Measurements from ENCODE around the gene OR10W1. TPM values are rescaled to one million over a fixed set of nuclear protein-coding genes. Genes with fewer than 3 reads are reported as not detected.

The OR10W1 gene
- total and polyA plus RNA-seq, 2 experiments from 2014 or later, result not detected

DNA sequence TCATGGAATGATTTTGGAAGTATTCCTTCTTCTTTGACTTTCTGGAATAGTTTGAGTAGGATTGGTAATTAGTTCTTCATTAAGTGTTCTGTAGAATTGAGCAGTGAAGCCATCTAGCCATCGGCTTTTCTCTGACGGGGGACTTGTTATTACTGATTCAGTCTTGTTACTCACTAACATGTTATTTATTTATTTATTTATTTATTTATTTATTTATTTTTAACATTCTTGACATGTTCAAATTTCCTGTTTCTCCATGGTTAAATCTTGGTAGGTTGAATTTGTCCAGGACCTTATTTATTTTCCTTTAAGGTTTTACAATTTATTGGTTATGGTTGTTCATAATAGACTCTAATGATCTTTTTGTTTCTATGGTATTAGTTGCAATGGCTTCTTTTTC, 24.1 kb downstream of the OR10W1 start:
- Histone ChIP-seq H3K4me1 (ENCODE audit: insufficient read depth) (no peaks in the 10 kb centered on the region), H3K4me3 (no peak overlapping the region), H3K9me2 (replicated peaks; ENCODE audit: insufficient read depth) (no peaks in the 10 kb centered on the region), H2AFZ (no peak overlapping the region), H4K20me1 (ENCODE audit: insufficient read depth, poor library complexity, severe bottlenecking) (no peaks in the 10 kb centered on the region), H3K79me2 (no peaks in the 10 kb centered on the region), H3K9me3 (ENCODE audit: low read depth) (no peaks in the 10 kb centered on the region), H3K27ac (no peak overlapping the region), H3K4me2 (no peak overlapping the region), H3K36me3 (replicated peaks; ENCODE audit: insufficient read depth, low read depth) (no peaks in the 10 kb centered on the region), H3K27me3 (no peaks in the 10 kb centered on the region)
- DNase-seq (ENCODE audit: low spot score), result no peak
- TF ChIP-seq CTCF (IDR thresholded peaks at IDR 0.05; ENCODE audit: poor library complexity) (no peak), EZH2phosphoT487 (IDR thresholded peaks at IDR 0.05; ENCODE audit: low read depth, severe bottlenecking, unreplicated experiment) (no peak)
- WGBS (ENCODE audit: low lambda C conversion rate, missing lambda C conversion rate), result 93% methylated on average over 2 of the region's 2 CpGs

GRCh38 chr11:58227956-58228615, 40.0 kb downstream of the OR10W1 start:
- 94% methylated on average over 31 of the region's 32 CpGs for WGBS (ENCODE audit: low lambda C conversion rate, missing lambda C conversion rate)
- Histone ChIP-seq H3K4me3 (no peak overlapping the region), H3K36me3 (replicated peaks; ENCODE audit: insufficient read depth, low read depth) (no peaks in the 10 kb centered on the region), H2AFZ (no peak overlapping the region), H4K20me1 (ENCODE audit: insufficient read depth, poor library complexity, severe bottlenecking) (no peaks in the 10 kb centered on the region), H3K79me2 (no peaks in the 10 kb centered on the region), H3K27me3 (no peaks in the 10 kb centered on the region), H3K9me3 (ENCODE audit: low read depth) (no peaks in the 10 kb centered on the region), H3K4me1 (ENCODE audit: insufficient read depth) (no peaks in the 10 kb centered on the region), H3K9me2 (replicated peaks; ENCODE audit: insufficient read depth) (no peaks in the 10 kb centered on the region), H3K4me2 (no peak overlapping the region), H3K27ac (no peak overlapping the region)
- DNase-seq (ENCODE audit: low spot score), result no peak
- TF ChIP-seq EZH2phosphoT487 (IDR thresholded peaks at IDR 0.05; ENCODE audit: low read depth, severe bottlenecking, unreplicated experiment), result no peak
- TF ChIP-seq EZH2 (IDR thresholded peaks at IDR 0.05; ENCODE audit: borderline replicate concordance), result no peak
- no peak for TF ChIP-seq CTCF (IDR thresholded peaks at IDR 0.05; ENCODE audit: poor library complexity)

DNA sequence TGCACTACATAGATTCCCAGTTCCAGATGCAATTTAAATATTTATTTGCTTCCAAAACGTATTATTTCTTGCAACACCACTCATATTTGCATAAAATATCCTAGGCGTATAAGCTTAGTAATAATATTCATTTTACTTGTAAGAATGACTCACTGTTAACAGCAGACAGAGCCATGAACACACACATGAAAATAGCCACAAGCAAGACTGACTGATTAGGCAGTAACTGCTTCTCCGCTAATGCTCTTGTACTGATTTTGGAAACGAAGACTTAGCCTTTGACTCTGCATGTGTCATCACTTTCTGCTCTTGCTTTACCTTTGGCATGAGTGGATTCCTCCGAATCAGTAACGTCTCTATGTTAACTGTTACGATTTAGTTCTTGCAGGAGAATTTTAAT, 45.3 kb downstream of the OR10W1 start:
- Histone ChIP-seq H2AFZ (no peak overlapping the region), H3K9me2 (replicated peaks; ENCODE audit: insufficient read depth) (no peaks in the 10 kb centered on the region), H3K79me2 (no peaks in the 10 kb centered on the region), H4K20me1 (ENCODE audit: insufficient read depth, poor library complexity, severe bottlenecking) (no peaks in the 10 kb centered on the region), H3K4me3 (no peak overlapping the region), H3K9me3 (ENCODE audit: low read depth) (no peaks in the 10 kb centered on the region), H3K36me3 (replicated peaks; ENCODE audit: insufficient read depth, low read depth) (no peaks in the 10 kb centered on the region), H3K27ac (no peak overlapping the region), H3K4me2 (no peak overlapping the region), H3K4me1 (ENCODE audit: insufficient read depth) (no peaks in the 10 kb centered on the region), H3K27me3 (no peaks in the 10 kb centered on the region)
- TF ChIP-seq CTCF (IDR thresholded peaks at IDR 0.05; ENCODE audit: poor library complexity) (no peak), EZH2phosphoT487 (IDR thresholded peaks at IDR 0.05; ENCODE audit: low read depth, severe bottlenecking, unreplicated experiment) (no peak), EZH2 (IDR thresholded peaks at IDR 0.05; ENCODE audit: borderline replicate concordance) (no peak)
- 66% methylated on average over 7 of the region's 7 CpGs for WGBS (ENCODE audit: low lambda C conversion rate, missing lambda C conversion rate)
- DNase-seq (ENCODE audit: low spot score), result no peak

Other genes starting within 250 kb of the OR10W1 start
- not detected in 2 replicates for gene OR9Q1, start 244.4 kb downstream of the OR10W1 start, total RNA-seq
- not detected in 2 replicates for gene OR9Q1, start 244.4 kb downstream of the OR10W1 start, polyA plus RNA-seq
- gene OR6Q1, start 237.3 kb downstream of the OR10W1 start, total RNA-seq, result not detected in 2 replicates
- not detected in 2 replicates for gene OR6Q1, start 237.3 kb downstream of the OR10W1 start, polyA plus RNA-seq
- not detected in 2 replicates for gene OR9I1, start 142.7 kb downstream of the OR10W1 start, total RNA-seq
- gene OR9I1, start 142.7 kb downstream of the OR10W1 start, polyA plus RNA-seq, result not detected in 2 replicates
- gene OR9Q2, start 79.2 kb downstream of the OR10W1 start, total RNA-seq, result not detected in 2 replicates
- not detected in 2 replicates for gene OR9Q2, start 79.2 kb downstream of the OR10W1 start, polyA plus RNA-seq
- not detected in 2 replicates for gene OR1S2, start 64.1 kb downstream of the OR10W1 start, total RNA-seq
- gene OR1S2, start 64.1 kb downstream of the OR10W1 start, polyA plus RNA-seq, result not detected in 2 replicates
- not detected in 2 replicates for gene OR1S1, start 55.5 kb downstream of the OR10W1 start, total RNA-seq
- gene OR1S1, start 55.5 kb downstream of the OR10W1 start, polyA plus RNA-seq, result not detected in 2 replicates
- 0.23 TPM in 1 of 2 replicates, not detected in the other for gene OR10Q1, start 39.3 kb downstream of the OR10W1 start, total RNA-seq
- gene OR10Q1, start 39.3 kb downstream of the OR10W1 start, polyA plus RNA-seq, result not detected in 2 replicates
- gene OR5B17, start 90.8 kb upstream of the OR10W1 start, total RNA-seq, result not detected in 2 replicates
- not detected in 2 replicates for gene OR5B17, start 90.8 kb upstream of the OR10W1 start, polyA plus RNA-seq
- not detected in 2 replicates for gene OR5B3, start 138.6 kb upstream of the OR10W1 start, total RNA-seq
- not detected in 2 replicates for gene OR5B3, start 138.6 kb upstream of the OR10W1 start, polyA plus RNA-seq
- not detected in 2 replicates for gene OR5B2, start 159.9 kb upstream of the OR10W1 start, total RNA-seq
- gene OR5B2, start 159.9 kb upstream of the OR10W1 start, polyA plus RNA-seq, result not detected in 2 replicates
- gene OR5B12, start 174.0 kb upstream of the OR10W1 start, total RNA-seq, result not detected in 2 replicates
- not detected in 2 replicates for gene OR5B12, start 174.0 kb upstream of the OR10W1 start, polyA plus RNA-seq
- gene OR5B21, start 239.8 kb upstream of the OR10W1 start, total RNA-seq, result not detected in 2 replicates
- gene OR5B21, start 239.8 kb upstream of the OR10W1 start, polyA plus RNA-seq, result not detected in 2 replicates

Data from hepatocyte (in vitro differentiated cells).